T47D (cell line): ENCODE measurements around the gene DCC.

Experiments
- DNase-seq, 2 experiments: peaks; one replicate each; pipeline versions ENCODE4 v3.0.0 to v3.0.0-alpha.2; 2011 to 2012; ENCODE audit warnings: low read depth in 1 of 2, low spot score in 1 of 2
- JUND ChIP-seq: IDR thresholded peaks from 2 replicates; pipeline ENCODE4 v1.6.1; 2012; ENCODE audit warnings: low read depth
- in situ Hi-C: cut with HindIII; loops from 2 replicates; pipeline ENCODE4 v1.10.0; 2016; ENCODE audit warnings: low sequenced_read_pairs, low pct_unique_long_range_greater_than_20kb

Gene DCC

GRCh38 chr18:53402670-53403069 is 1062.7 kb downstream of the DCC start:
- no peak for DNase-seq
- in situ Hi-C loops: no loop called here
- no peak for TF ChIP-seq JUND

- DNase-seq: no peak
- no peak for TF ChIP-seq JUND
- in situ Hi-C loops: no loop called here
Measured at GRCh38 chr18:53408271-53408670, 1068.3 kb downstream of the DCC start.

GRCh38 chr18:53411511-53411910 is 1071.5 kb downstream of the DCC start:
- DNase-seq: no peak
- in situ Hi-C loops: no loop called here
- no peak for TF ChIP-seq JUND

GRCh38 chr18:53417003-53417402 is 1077.0 kb downstream of the DCC start:
- DNase-seq: no peak
- in situ Hi-C loops: no loop called here
- TF ChIP-seq JUND: no peak

GRCh38 chr18:53421869-53422268 is 1081.9 kb downstream of the DCC start:
- TF ChIP-seq JUND: no peak
- DNase-seq: no peak
- in situ Hi-C loops: no loop called here

GRCh38 chr18:53422896-53423295 is 1082.9 kb downstream of the DCC start:
- DNase-seq: no peak
- TF ChIP-seq JUND: no peak
- in situ Hi-C loops: no loop called here

- in situ Hi-C loops: no loop called here
- DNase-seq: no peak
- TF ChIP-seq JUND: no peak
Measured at GRCh38 chr18:53426666-53427184, 1086.7 kb downstream of the DCC start.

GRCh38 chr18:53441761-53442414 is 1101.9 kb downstream of the DCC start:
- DNase-seq: no peak
- TF ChIP-seq JUND: no peak
- in situ Hi-C loops: no loop called here

- DNase-seq: no peak
- in situ Hi-C loops: no loop called here
- TF ChIP-seq JUND: no peak
Measured at GRCh38 chr18:53442415-53442783, 1102.4 kb downstream of the DCC start.

- TF ChIP-seq JUND: no peak
- no peak for DNase-seq
- in situ Hi-C loops: no loop called here
Measured at GRCh38 chr18:53443336-53443735, 1103.3 kb downstream of the DCC start.

- DNase-seq: no peak
- in situ Hi-C loops: no loop called here
- TF ChIP-seq JUND: no peak
Measured at GRCh38 chr18:53443831-53444230, 1103.8 kb downstream of the DCC start.

GRCh38 chr18:53451902-53452301 is 1111.9 kb downstream of the DCC start:
- in situ Hi-C loops: no loop called here
- no peak for TF ChIP-seq JUND

GRCh38 chr18:53457068-53457467 is 1117.1 kb downstream of the DCC start:
- DNase-seq: no peak

More at GRCh38 chr18:53451902-53452301, 1111.9 kb downstream of the DCC start:
- DNase-seq: no peak

GRCh38 chr18:53458268-53458667 is 1118.3 kb downstream of the DCC start:
- DNase-seq: no peak
- no peak for TF ChIP-seq JUND
- in situ Hi-C loops: no loop called here

More at GRCh38 chr18:53457068-53457467, 1117.1 kb downstream of the DCC start:
- no peak for TF ChIP-seq JUND
- in situ Hi-C loops: no loop called here
